Measurements from ENCODE around the gene AVPI1. TPM values are rescaled to one million over a fixed set of nuclear protein-coding genes. Genes with fewer than 3 reads are reported as not detected.

AVPI1 gene
- total and polyA plus RNA-seq, 2 donors (not counting 3 experiments of a cell fraction or from before 2014, with no cell fraction given) = 2.4 to 3.7 TPM

- no peak for TF ChIP-seq POLR2AphosphoS5 (IDR thresholded peaks at IDR 0.05; ENCODE audit: insufficient read depth, low read depth, low read length)
- TF ChIP-seq CTCF (IDR thresholded peaks at IDR 0.05; ENCODE audit: extremely low read depth in 1 of 2, insufficient read depth in 1 of 2, low read depth in 1 of 2, low read length in 2 of 2) = no peak
- no peak for TF ChIP-seq JUN (IDR thresholded peaks at IDR 0.05; ENCODE audit: borderline replicate concordance, insufficient read depth, insufficient read length, low read depth)
- no peak for TF ChIP-seq POLR2A (IDR thresholded peaks at IDR 0.05; ENCODE audit: low read depth, low read length)
- intact Hi-C loops (cut with micrococcal nuclease) = loop anchor here (10.0 kb wide), 1 partner anchor 239 kb away; the partner anchor contains the start of genes MMS19 and UBTD1
- BruUV-seq (replicated peaks) = no TSS peak
These were observed 47.0 kb upstream of the AVPI1 start for GRCh38 chr10:97734021-97734420.

GRCh38 chr10:97733256-97733655, 46.2 kb upstream of the AVPI1 start:
- intact Hi-C loops (cut with micrococcal nuclease) = loop anchor here (10.0 kb wide), 1 partner anchor 238 kb away; the partner anchor contains the start of genes MMS19 and UBTD1
- FAIRE-seq (no peak), DNase-seq (ENCODE audit: low read depth, low spot score) (no peak)
- Histone ChIP-seq H3K4me2 (ENCODE audit: insufficient read depth, low read length) (no peak overlapping the region), H2AFZ (ENCODE audit: low read depth, low read length) (no peak overlapping the region), H3K27me3 (ENCODE audit: control insufficient read depth in 2 of 2, insufficient read depth in 2 of 2, low read length in 2 of 2) (no peaks in the 10 kb centered on the region), H3K4me1 (ENCODE audit: control insufficient read depth, extremely low read depth, insufficient read depth, low read length) (peaks cover 7% of the 10 kb centered on the region), H3K9me3 (replicated peaks; ENCODE audit: control insufficient read depth, insufficient read depth, low read length) (no peaks in the 10 kb centered on the region), H3K4me3 (replicated peaks in 1 of 3; ENCODE audit: insufficient read depth in 1 of 3, low read depth in 1 of 3, low read length in 3 of 3) (no peak overlapping the region), H3K27ac (ENCODE audit: insufficient read depth, low read depth, low read length) (no peak overlapping the region), H3K9ac (replicated peaks; ENCODE audit: extremely low read depth, insufficient read depth, low read length) (no peak overlapping the region), H3K36me3 (ENCODE audit: control insufficient read depth in 2 of 2, extremely low read depth in 1 of 2, insufficient read depth in 2 of 2, low read length in 2 of 2) (no peaks in the 10 kb centered on the region), H4K20me1 (replicated peaks; ENCODE audit: control insufficient read depth, extremely low read depth, insufficient read depth, low read length) (no peaks in the 10 kb centered on the region), H3K79me2 (ENCODE audit: control insufficient read depth, insufficient read depth, low read length) (peaks cover 11% of the 10 kb centered on the region), H3K9me1 (replicated peaks; ENCODE audit: control insufficient read depth, extremely low read depth, insufficient read depth, low read length) (no peaks in the 10 kb centered on the region)
- TF ChIP-seq JUN (IDR thresholded peaks at IDR 0.05; ENCODE audit: borderline replicate concordance, insufficient read depth, insufficient read length, low read depth) (no peak), EZH2 (IDR thresholded peaks at IDR 0.05; ENCODE audit: borderline replicate concordance, low read depth, low read length, severe bottlenecking) (no peak), FOS (IDR thresholded peaks at IDR 0.05; ENCODE audit: borderline replicate concordance, insufficient read depth, low read length) (no peak), MAX (IDR thresholded peaks at IDR 0.05; ENCODE audit: insufficient read depth, insufficient read length) (no peak), POLR2AphosphoS5 (IDR thresholded peaks at IDR 0.05; ENCODE audit: insufficient read depth, low read depth, low read length) (no peak), CTCF (IDR thresholded peaks at IDR 0.05; ENCODE audit: extremely low read depth in 1 of 2, insufficient read depth in 1 of 2, low read depth in 1 of 2, low read length in 2 of 2) (no peak), MYC (IDR thresholded peaks at IDR 0.05; ENCODE audit: low read depth, low read length) (no peak), POLR2A (IDR thresholded peaks at IDR 0.05; ENCODE audit: low read depth, low read length) (no peak), GATA2 (IDR thresholded peaks at IDR 0.05; ENCODE audit: insufficient read depth, insufficient read length, low read depth, low read length) (no peak)
- BruUV-seq (replicated peaks) = no TSS peak
- ChIA-PET POLR2A (interaction anchor here (0.7 kb wide), 1 partner anchor 20 kb away, joined by 3 read pairs; the partner anchor contains the start of gene MARVELD1), CTCF (interaction anchor here (1.0 to 21.8 kb wide), 5 partner anchors 9 to 77 kb away, joined by 3 to 863 read pairs (median 8); partner anchors contain the start of gene MARVELD1)
- dilution Hi-C loops (cut with MboI; ENCODE audit: extremely low pct_ligation_motif_present, low sequenced_read_pairs) = no loop called here

More at GRCh38 chr10:97734021-97734420, 47.0 kb upstream of the AVPI1 start:
- Histone ChIP-seq H3K9ac (replicated peaks; ENCODE audit: extremely low read depth, insufficient read depth, low read length) (no peak overlapping the region), H2AFZ (ENCODE audit: low read depth, low read length) (no peak overlapping the region), H3K27ac (ENCODE audit: insufficient read depth, low read depth, low read length) (no peak overlapping the region), H3K9me3 (replicated peaks; ENCODE audit: control insufficient read depth, insufficient read depth, low read length) (no peaks in the 10 kb centered on the region), H3K4me1 (ENCODE audit: control insufficient read depth, extremely low read depth, insufficient read depth, low read length) (peaks cover 8% of the 10 kb centered on the region), H4K20me1 (replicated peaks; ENCODE audit: control insufficient read depth, extremely low read depth, insufficient read depth, low read length) (no peaks in the 10 kb centered on the region), H3K9me1 (replicated peaks; ENCODE audit: control insufficient read depth, extremely low read depth, insufficient read depth, low read length) (no peaks in the 10 kb centered on the region), H3K79me2 (ENCODE audit: control insufficient read depth, insufficient read depth, low read length) (peaks cover 15% of the 10 kb centered on the region), H3K4me3 (replicated peaks in 1 of 3; ENCODE audit: insufficient read depth in 1 of 3, low read depth in 1 of 3, low read length in 3 of 3) (no peak overlapping the region), H3K27me3 (ENCODE audit: control insufficient read depth in 2 of 2, insufficient read depth in 2 of 2, low read length in 2 of 2) (no peaks in the 10 kb centered on the region), H3K4me2 (ENCODE audit: insufficient read depth, low read length) (no peak overlapping the region), H3K36me3 (ENCODE audit: control insufficient read depth in 2 of 2, extremely low read depth in 1 of 2, insufficient read depth in 2 of 2, low read length in 2 of 2) (no peaks in the 10 kb centered on the region)
- dilution Hi-C loops (cut with MboI; ENCODE audit: extremely low pct_ligation_motif_present, low sequenced_read_pairs) = no loop called here
- DNase-seq (ENCODE audit: low read depth, low spot score) (no peak), FAIRE-seq (no peak)
- CTCF ChIA-PET = interaction anchor here (1.0 to 21.8 kb wide), 5 partner anchors 10 to 78 kb away, joined by 3 to 863 read pairs (median 8); partner anchors contain the start of gene MARVELD1
- POLR2A ChIA-PET = no interaction called here

Measured in endothelial cell of umbilical vein (primary cell).